ENCODE measurements around the gene SLC5A4.
A peak's percentile ranks its signal among the peaks of the same experiment; 100 is the strongest.

The SLC5A4 gene

GRCh38 chr22:32232191-32232830 lies 22.8 kb downstream of the SLC5A4 start:
- no peak for DNase-seq

- DNase-seq, result no peak
Observed at GRCh38 chr22:32226326-32227104, 28.6 kb downstream of the SLC5A4 start.

GRCh38 chr22:32222991-32223390 lies 32.2 kb downstream of the SLC5A4 start:
- no peak for DNase-seq

GRCh38 chr22:32219026-32219425 lies 36.1 kb downstream of the SLC5A4 start:
- DNase-seq, result no peak

- peak; percentile 9 for DNase-seq
Observed at GRCh38 chr22:32218470-32218869, 36.7 kb downstream of the SLC5A4 start.

GRCh38 chr22:32217465-32217864 lies 37.7 kb downstream of the SLC5A4 start:
- no peak for DNase-seq

GRCh38 chr22:32216911-32217310 lies 38.2 kb downstream of the SLC5A4 start:
- DNase-seq, result no peak

GRCh38 chr22:32211011-32211410 lies 44.1 kb downstream of the SLC5A4 start:
- DNase-seq, result no peak

- DNase-seq, result no peak
Observed at GRCh38 chr22:32208681-32209080, 46.5 kb downstream of the SLC5A4 start.

- DNase-seq, result no peak
Observed at GRCh38 chr22:32207971-32208480, 47.1 kb downstream of the SLC5A4 start.

GRCh38 chr22:32206774-32207758 lies 48.1 kb downstream of the SLC5A4 start:
- DNase-seq, result no peak

GRCh38 chr22:32205974-32206773 lies 49.0 kb downstream of the SLC5A4 start:
- no peak for DNase-seq

GRCh38 chr22:32204856-32205722 lies 50.1 kb downstream of the SLC5A4 start, which contains the start of gene RFPL2:
Gene RFPL2, minus strand, starts transcription at chr22:32205073. Its CDS starts 2,622 bp downstream, at chr22:32202451.
- DNase-seq, result peak; percentile 23

GRCh38 chr22:32204040-32204855 lies 50.9 kb downstream of the SLC5A4 start:
- DNase-seq, result no peak

- DNase-seq, result no peak
Observed at GRCh38 chr22:32203181-32204039, 51.7 kb downstream of the SLC5A4 start.

GRCh38 chr22:32202539-32203180 lies 52.5 kb downstream of the SLC5A4 start:
- peak; percentile 30 for DNase-seq

GRCh38 chr22:32202161-32202538 lies 53.0 kb downstream of the SLC5A4 start:
- no peak for DNase-seq

GRCh38 chr22:32200752-32201151 lies 54.4 kb downstream of the SLC5A4 start:
- DNase-seq, result no peak

- DNase-seq, result no peak
Observed at GRCh38 chr22:32199961-32200360, 55.2 kb downstream of the SLC5A4 start.
